CD8-positive, alpha-beta memory T cell (primary cell): ENCODE results near the gene VWDE. TPM values are rescaled to one million over a fixed set of nuclear protein-coding genes. Genes with fewer than 3 reads are reported as not detected.
"Not testable (repeated sequence)": the region's sequence is repeated elsewhere in the genome, so short reads cannot be mapped to it uniquely, and the experiment has no call there.

ENCODE experiments used
- CTCF ChIA-PET: fragments of 350-600 bp; sonication (Branson Sonifier 250); formaldehyde crosslinking; loops from one replicate; lab custom pipeline; 2021; ENCODE audit warnings: antibody characterized with exemption; lab: Charles Lee
- POLR2A ChIA-PET: fragments of 350-600 bp; sonication (Branson Sonifier 250); formaldehyde crosslinking; loops from one replicate; lab custom pipeline; 2021; ENCODE audit warnings: antibody characterized with exemption; lab: Charles Lee
- DNase-seq, 5 donors: peaks; one replicate each; pipeline versions ENCODE4 v3.0.0 to v3.0.0-alpha.2; 2020 to 2022; ENCODE audit warnings: mixed read lengths in 1 of 5
- H3K27ac ChIP-seq: one replicate; pipeline ENCODE4 v1.7.0; 2013; ENCODE audit warnings: low read depth, mild to moderate bottlenecking, low read length, moderate library complexity
- H3K27me3 ChIP-seq: 2 replicates; pipeline ENCODE4 v1.7.0; 2013; ENCODE audit warnings: low read length, mild to moderate bottlenecking; ENCODE audit not compliant: insufficient read depth, poor library complexity, severe bottlenecking
- H3K36me3 ChIP-seq: 2 replicates; pipeline ENCODE4 v1.7.0; 2013; ENCODE audit warnings: mild to moderate bottlenecking, low read length, moderate library complexity; ENCODE audit not compliant: insufficient read depth
- H3K4me1 ChIP-seq: 2 replicates; pipeline ENCODE4 v1.7.0; 2013; ENCODE audit warnings: mild to moderate bottlenecking, low read length, moderate library complexity; ENCODE audit not compliant: insufficient read depth
- H3K4me3 ChIP-seq: 2 replicates; pipeline ENCODE4 v1.7.0; 2013; ENCODE audit warnings: mild to moderate bottlenecking, low read length
- H3K9me3 ChIP-seq: 2 replicates; pipeline ENCODE4 v1.7.0; 2013; ENCODE audit warnings: mild to moderate bottlenecking, low read length
- H3K27ac Mint-ChIP-seq, 8 donors: one replicate each; pipeline ENCODE4 v1.8.0; 2020 to 2021; ENCODE audit warnings: mixed read lengths in 8 of 8, mild to moderate bottlenecking in 6 of 8, inconsistent platforms in 3 of 8, moderate library complexity in 3 of 8
- H3K27me3 Mint-ChIP-seq, 2 donors: one replicate each; pipeline ENCODE4 v1.8.0; 2020 to 2021; ENCODE audit warnings: mixed read lengths in 2 of 2, mild to moderate bottlenecking in 1 of 2, moderate library complexity in 1 of 2
- H3K36me3 Mint-ChIP-seq, 3 donors: one replicate each; pipeline ENCODE4 v1.8.0; 2020 to 2021; ENCODE audit warnings: mixed read lengths in 3 of 3, inconsistent platforms in 1 of 3, mild to moderate bottlenecking in 1 of 3
- H3K4me1 Mint-ChIP-seq, 3 donors: one replicate each; pipeline ENCODE4 v1.8.0; 2020 to 2021; ENCODE audit warnings: mixed read lengths in 3 of 3, inconsistent platforms in 1 of 3, mild to moderate bottlenecking in 1 of 3
- H3K4me3 Mint-ChIP-seq, 7 donors: one replicate each; pipeline ENCODE4 v1.8.0; 2020 to 2021; ENCODE audit warnings: mixed read lengths in 7 of 7, mild to moderate bottlenecking in 6 of 7, moderate library complexity in 4 of 7, inconsistent platforms in 2 of 7
- H3K9me3 Mint-ChIP-seq, 5 donors: one replicate each; pipeline ENCODE4 v1.8.0; 2020 to 2022; ENCODE audit warnings: mixed read lengths in 5 of 5, mild to moderate bottlenecking in 3 of 5, moderate library complexity in 2 of 5, inconsistent platforms in 1 of 5
- polyA plus RNA-seq: library from polyadenylated mRNA; unstranded; fragments of 300-500 nt; fragmentation: Illumina TruSeq; gene quantifications from one replicate; pipeline ENCODE4 v1.2.3, GENCODE V29; 2021
- total RNA-seq, 2 experiments: library from RNA; stranded (reverse); gene quantifications; one replicate each; pipeline ENCODE4 v1.2.3, GENCODE V29; 2021

VWDE gene
- total and polyA plus RNA-seq, 3 experiments from 2014 or later = 0.25 to 0.71 (median 0.55) TPM

- peaks cover 5 to 30% of the 10 kb centered on the region in 2 donors for H3K27me3 Mint-ChIP-seq
- no peak for DNase-seq
- ChIA-PET POLR2A (no interaction called here), CTCF (no interaction called here)
- Histone ChIP-seq H3K36me3 (no peaks in the 10 kb centered on the region), H3K9me3 (peaks cover 4% of the 10 kb centered on the region), H3K27ac (no peak overlapping the region), H3K4me3 (no peak overlapping the region), H3K27me3 (no peaks in the 10 kb centered on the region), H3K4me1 (no peaks in the 10 kb centered on the region)
- peaks cover 2 to 6% (median 2%) of the 10 kb centered on the region in 3 donors for H3K4me1 Mint-ChIP-seq
- peaks cover 0 to 3% (median 0%) of the 10 kb centered on the region in 3 donors for H3K36me3 Mint-ChIP-seq
- H3K27ac Mint-ChIP-seq = no peak overlapping the region
- H3K9me3 Mint-ChIP-seq = peaks cover 9 to 13% (median 10%) of the 10 kb centered on the region in 5 donors
- H3K4me3 Mint-ChIP-seq = no peak overlapping the region
These were observed 6.0 kb downstream of the VWDE start for GRCh38 chr7:12397671-12398070.

DNA sequence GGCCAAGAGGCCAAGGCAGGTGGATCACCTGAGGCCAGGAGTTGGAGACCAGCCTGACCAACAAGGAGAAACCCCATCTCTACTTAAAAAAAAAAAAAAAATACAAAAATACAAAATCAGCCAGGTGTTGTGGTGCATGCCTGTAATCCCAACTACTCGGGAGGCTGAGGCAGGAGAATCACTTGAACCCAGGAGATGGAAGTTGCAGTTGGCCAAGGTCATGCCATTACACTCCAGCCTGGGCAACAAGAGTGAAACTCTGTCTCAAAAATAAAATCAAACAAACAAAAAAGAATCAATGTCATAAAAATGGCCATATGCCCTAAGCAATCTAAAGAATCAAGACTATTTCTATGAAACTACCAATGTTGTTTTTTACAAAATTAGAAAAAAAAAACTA, 7.0 kb downstream of the VWDE start:
- H3K36me3 Mint-ChIP-seq, CTCF ChIA-PET, H3K27ac Mint-ChIP-seq, H3K27me3 ChIP-seq, H3K4me1 Mint-ChIP-seq, H3K9me3 ChIP-seq, H3K4me3 Mint-ChIP-seq, H3K4me3 ChIP-seq, POLR2A ChIA-PET, H3K4me1 ChIP-seq, H3K27ac ChIP-seq, DNase-seq, H3K36me3 ChIP-seq: not testable (repeated sequence)
- Mint-ChIP-seq H3K27me3 (peaks cover 3 to 26% of the 10 kb centered on the region in 2 donors), H3K9me3 (peaks cover 9 to 13% (median 10%) of the 10 kb centered on the region in 5 donors)

DNA sequence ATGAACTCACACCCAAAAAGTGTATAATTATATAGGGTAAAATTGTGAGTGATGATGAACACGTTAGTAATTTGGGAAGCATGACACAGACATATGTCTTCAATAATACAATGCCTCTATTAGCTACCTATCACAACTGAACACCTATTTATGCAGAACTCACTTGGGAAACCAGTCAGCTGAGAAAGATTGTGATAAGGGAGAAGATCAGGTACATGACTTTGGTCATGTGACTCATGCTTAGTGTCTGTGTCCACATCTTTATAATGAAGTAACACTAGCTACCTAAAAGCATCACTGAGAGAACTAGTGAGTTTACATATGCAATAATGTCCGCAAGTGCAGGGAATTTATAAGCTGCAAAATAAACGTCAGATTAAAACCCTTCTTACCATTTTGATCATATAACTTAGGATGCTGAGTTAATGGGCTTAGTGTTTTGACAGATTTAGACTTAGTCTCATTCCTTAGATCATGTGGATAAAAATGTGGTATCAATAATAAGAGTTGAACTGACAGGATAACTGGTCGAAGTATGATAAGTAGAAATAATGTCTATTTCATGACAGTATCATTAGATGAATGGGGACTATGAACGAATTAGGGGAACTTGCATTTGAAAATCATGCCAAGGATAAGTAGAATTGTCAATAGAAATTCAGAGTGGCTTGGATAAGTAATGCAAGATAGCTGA, 11.6 kb downstream of the VWDE start:
- no peaks in the 10 kb centered on the region for H3K27me3 ChIP-seq
- H3K27ac ChIP-seq = no peak overlapping the region
- ChIA-PET CTCF (interaction anchor here (0.6 kb wide), 1 partner anchor 404 kb away, joined by 3 read pairs; no protein-coding TSS in a partner anchor), POLR2A (no interaction called here)
- Mint-ChIP-seq H3K36me3 (no peaks in the 10 kb centered on the region), H3K4me1 (no peaks in the 10 kb centered on the region), H3K27me3 (peaks cover under 1 to 2% of the 10 kb centered on the region in 2 donors), H3K27ac (no peak overlapping the region), H3K4me3 (no peak overlapping the region), H3K9me3 (peaks cover 0 to 2% (median 0%) of the 10 kb centered on the region in 5 donors)
- H3K9me3 ChIP-seq = no peaks in the 10 kb centered on the region
- H3K36me3 ChIP-seq = no peaks in the 10 kb centered on the region
- DNase-seq = no peak
- H3K4me3 ChIP-seq = no peak overlapping the region
- H3K4me1 ChIP-seq = no peaks in the 10 kb centered on the region

DNA sequence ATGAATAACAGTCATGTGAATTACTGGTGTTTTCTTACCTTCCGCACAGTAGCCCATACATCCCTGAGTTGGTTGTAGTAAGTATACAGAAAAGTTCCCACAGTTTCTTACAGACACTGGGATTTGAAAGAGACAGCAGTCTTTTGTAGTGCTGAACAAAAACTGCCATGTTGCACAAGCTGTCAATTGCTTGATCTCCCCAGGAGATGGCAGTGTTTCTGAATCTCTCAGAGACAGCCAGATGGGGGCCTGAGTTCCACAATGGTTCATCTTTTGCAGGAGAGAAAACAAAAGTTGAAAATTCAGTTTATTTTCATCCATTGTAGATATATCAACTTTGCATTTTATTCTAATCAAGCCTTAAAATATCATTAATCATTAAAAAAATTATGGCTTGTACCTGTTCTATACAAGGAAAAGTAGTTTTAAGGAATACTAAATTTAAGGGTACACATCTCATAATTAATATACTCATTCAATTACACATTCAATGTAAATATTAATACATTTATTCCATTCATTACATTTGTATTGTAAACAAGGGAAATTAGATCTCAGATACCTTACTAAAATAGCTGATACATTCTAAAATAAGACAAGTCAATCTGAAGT, 14.5 kb downstream of the VWDE start:
- H3K4me3 ChIP-seq = no peak overlapping the region
- no peak overlapping the region for H3K27ac Mint-ChIP-seq
- no peaks in the 10 kb centered on the region for H3K36me3 Mint-ChIP-seq
- H3K27me3 ChIP-seq = no peaks in the 10 kb centered on the region
- no peak overlapping the region for H3K4me3 Mint-ChIP-seq
- no peaks in the 10 kb centered on the region for H3K9me3 ChIP-seq
- CTCF ChIA-PET = interaction anchor here (0.8 to 1.0 kb wide), 3 partner anchors 11 to 18 kb away, joined by 3 to 4 read pairs (median 3); no protein-coding TSS in a partner anchor
- DNase-seq = peak in 3 of 5 donors; percentile 8 to 56 (median 27)
- POLR2A ChIA-PET = no interaction called here
- no peak overlapping the region for H3K27ac ChIP-seq
- no peaks in the 10 kb centered on the region for H3K4me1 Mint-ChIP-seq
- H3K36me3 ChIP-seq = no peaks in the 10 kb centered on the region
- no peaks in the 10 kb centered on the region for H3K4me1 ChIP-seq
- no peaks in the 10 kb centered on the region for H3K9me3 Mint-ChIP-seq
- H3K27me3 Mint-ChIP-seq = no peaks in the 10 kb centered on the region

DNA sequence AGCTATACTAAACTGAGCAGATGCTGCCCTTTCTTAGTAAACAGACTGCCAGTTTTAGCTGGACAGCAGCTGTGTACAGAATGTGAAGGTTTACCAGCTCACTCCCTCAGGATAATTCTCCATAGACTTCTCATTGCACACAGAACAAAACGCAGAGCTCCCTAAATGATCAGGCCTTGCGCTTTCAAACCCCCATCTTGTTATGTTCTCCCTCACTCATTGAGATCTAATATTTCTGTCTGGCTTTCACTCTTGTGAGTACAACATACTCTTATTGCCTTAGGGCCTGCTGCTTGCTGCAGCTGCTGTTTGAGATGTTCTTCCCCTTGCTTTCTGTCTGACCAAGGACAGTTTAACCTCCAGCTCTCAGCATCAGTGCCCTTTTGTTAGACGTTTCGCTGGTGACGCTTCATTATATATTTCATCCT, 17.3 kb downstream of the VWDE start:
- ChIA-PET CTCF (no interaction called here), POLR2A (no interaction called here)
- no peaks in the 10 kb centered on the region for H3K36me3 Mint-ChIP-seq
- no peaks in the 10 kb centered on the region for H3K27me3 ChIP-seq
- H3K9me3 Mint-ChIP-seq = no peaks in the 10 kb centered on the region
- no peaks in the 10 kb centered on the region for H3K36me3 ChIP-seq
- H3K4me1 Mint-ChIP-seq = no peaks in the 10 kb centered on the region
- no peak for DNase-seq
- H3K27ac Mint-ChIP-seq = no peak overlapping the region
- no peak overlapping the region for H3K4me3 ChIP-seq
- no peaks in the 10 kb centered on the region for H3K27me3 Mint-ChIP-seq
- H3K4me3 Mint-ChIP-seq = no peak overlapping the region
- H3K9me3 ChIP-seq = no peaks in the 10 kb centered on the region
- H3K27ac ChIP-seq = peak overlapping the region; percentile 10
- no peaks in the 10 kb centered on the region for H3K4me1 ChIP-seq

DNA sequence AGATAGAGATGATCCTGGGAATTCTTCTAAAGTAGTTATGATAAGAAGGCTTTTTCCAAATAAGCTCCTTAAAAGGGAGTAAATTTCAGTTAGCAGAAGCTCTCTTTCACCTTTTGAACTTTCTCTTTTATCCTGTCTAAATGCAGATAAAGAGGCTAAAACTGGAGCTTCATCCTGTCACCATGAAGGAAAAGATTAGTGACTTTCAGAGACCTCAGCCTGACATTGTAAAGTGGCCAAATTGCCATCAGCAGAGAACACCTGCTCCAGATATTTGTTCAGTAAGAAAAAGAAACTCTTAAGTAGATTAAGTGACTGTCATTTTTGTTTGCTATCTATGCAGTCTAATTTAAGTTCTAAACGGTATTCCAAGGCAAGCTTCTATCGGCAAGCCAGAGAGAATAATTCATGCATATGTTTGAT, 18.3 kb downstream of the VWDE start:
- H3K36me3 ChIP-seq = no peaks in the 10 kb centered on the region
- no peaks in the 10 kb centered on the region for H3K4me1 ChIP-seq
- Mint-ChIP-seq H3K36me3 (no peaks in the 10 kb centered on the region), H3K4me3 (no peak overlapping the region), H3K9me3 (no peaks in the 10 kb centered on the region), H3K27ac (no peak overlapping the region), H3K4me1 (no peaks in the 10 kb centered on the region), H3K27me3 (no peaks in the 10 kb centered on the region)
- ChIA-PET CTCF (no interaction called here), POLR2A (no interaction called here)
- no peak overlapping the region for H3K4me3 ChIP-seq
- H3K27me3 ChIP-seq = no peaks in the 10 kb centered on the region
- peak overlapping the region; percentile 51 for H3K27ac ChIP-seq
- DNase-seq = no peak
- H3K9me3 ChIP-seq = no peaks in the 10 kb centered on the region

GRCh38 chr7:12383377-12383776, 20.3 kb downstream of the VWDE start:
- no peaks in the 10 kb centered on the region for H3K9me3 ChIP-seq
- no peaks in the 10 kb centered on the region for H3K4me1 Mint-ChIP-seq
- H3K27ac Mint-ChIP-seq = no peak overlapping the region
- H3K4me1 ChIP-seq = no peaks in the 10 kb centered on the region
- no peak overlapping the region for H3K4me3 Mint-ChIP-seq
- H3K36me3 Mint-ChIP-seq = no peaks in the 10 kb centered on the region
- no peak for DNase-seq
- H3K27me3 Mint-ChIP-seq = no peaks in the 10 kb centered on the region
- no peak overlapping the region for H3K4me3 ChIP-seq
- H3K27ac ChIP-seq = no peak overlapping the region
- ChIA-PET POLR2A (no interaction called here), CTCF (no interaction called here)
- no peaks in the 10 kb centered on the region for H3K36me3 ChIP-seq
- H3K9me3 Mint-ChIP-seq = no peaks in the 10 kb centered on the region
- H3K27me3 ChIP-seq = no peaks in the 10 kb centered on the region

DNA sequence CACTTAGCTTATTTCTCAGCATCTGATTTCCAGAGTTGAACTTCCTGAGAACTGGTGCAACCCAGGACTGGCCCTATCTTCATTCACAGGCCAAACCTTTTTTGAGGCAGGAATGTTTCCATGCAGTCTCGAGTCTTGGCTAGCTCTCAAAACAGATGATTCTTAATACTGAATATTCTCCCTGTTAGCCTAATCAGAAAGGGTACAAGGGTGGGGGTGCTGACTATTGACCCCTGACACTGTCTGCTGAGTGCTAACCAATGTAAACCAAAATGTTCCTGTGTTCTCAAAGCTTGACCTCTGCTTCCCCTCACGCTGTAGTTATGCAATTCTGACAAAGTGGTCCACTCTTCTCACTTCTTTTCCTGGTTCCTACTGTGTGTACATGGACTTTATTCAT, 25.3 kb downstream of the VWDE start:
- Histone ChIP-seq H3K4me1 (no peaks in the 10 kb centered on the region), H3K9me3 (no peaks in the 10 kb centered on the region), H3K27ac (no peak overlapping the region), H3K36me3 (no peaks in the 10 kb centered on the region), H3K4me3 (no peak overlapping the region), H3K27me3 (no peaks in the 10 kb centered on the region)
- CTCF ChIA-PET = interaction anchor here (1.0 kb wide), 1 partner anchor 10 kb away, joined by 3 read pairs; no protein-coding TSS in a partner anchor
- Mint-ChIP-seq H3K9me3 (no peaks in the 10 kb centered on the region), H3K4me1 (no peaks in the 10 kb centered on the region), H3K4me3 (no peak overlapping the region), H3K27ac (no peak overlapping the region), H3K27me3 (no peaks in the 10 kb centered on the region), H3K36me3 (no peaks in the 10 kb centered on the region)
- POLR2A ChIA-PET = no interaction called here
- DNase-seq = no peak
